ENCODE data around the gene DNAJB4. TPM values are rescaled to one million over a fixed set of nuclear protein-coding genes. Genes with fewer than 3 reads are reported as not detected.
A peak's percentile ranks its signal among the peaks of the same experiment; 100 is the strongest.

The DNAJB4 gene
- total RNA-seq (2021; fragmentation: NEBNext Ultra II Directional; extraction: Animal tissue kit (Norgen Biotek cat#: 25700)), result 20.2 and 21.8 TPM in 2 replicates
- polyA plus RNA-seq (2011; rRNA removed), result 5.7 and 6.6 TPM in 2 replicates
- 13.8 TPM for polyA plus RNA-seq (2011; cell fraction: cytosol; rRNA removed)
- 6.9 TPM for polyA plus RNA-seq (2011; cell fraction: nucleus; rRNA removed)
- polyA plus RNA-seq (2012, experiment 1 of 2), result 16.5 to 22.0 TPM (median 17.5 TPM) in 4 replicates
- 2.2 TPM for polyA plus RNA-seq (2012, experiment 2 of 2)
- 10.6 TPM for polyA plus RNA-seq (2013, experiment 1 of 2)
- polyA plus RNA-seq (2013, experiment 2 of 2), result 10.2 TPM
- polyA minus RNA-seq (2011; rRNA and poly(A)+ RNA removed), result 6.6 and 8.5 TPM in 2 replicates
- polyA minus RNA-seq (2011; cell fraction: cytosol; rRNA and poly(A)+ RNA removed), result 6.3 TPM
- 17.7 TPM for polyA minus RNA-seq (2011; cell fraction: nucleus; rRNA and poly(A)+ RNA removed)
- long read RNA-seq, experiment 1, partial matches to known transcripts, result 5 of 8 reads
- long read RNA-seq, experiment 1, other reads (novel, unspliced or antisense), result 0 of 8 reads
- long read RNA-seq, experiment 2, transcript DNAJB4-206 (3 exons, 949 nt), result major isoform, 6 of 25 reads
- long read RNA-seq, experiment 2, partial matches to known transcripts, result 5 of 25 reads
- long read RNA-seq, experiment 2, other reads (novel, unspliced or antisense), result 13 of 25 reads

GRCh38 chr1:78004719-78005447 is at the start of gene DNAJB4:
Gene DNAJB4, plus strand, starts transcription at chr1:78004939. Its CDS starts 172 bp downstream, at chr1:78005111.
- no peak within 1 kb of the TSS for H3K56ac ChIP-seq (replicated peaks; ENCODE audit: insufficient read length, low read depth, low read length)
- H3K79me1 ChIP-seq (ENCODE audit: low read depth, low read length), result no peaks in the 10 kb centered on the region
- peak within 1 kb of the TSS; percentile 28; the same call in 1 of the 2 replicates for H2BK5ac ChIP-seq (ENCODE audit: low read depth, low read length)
- no peak within 1 kb of the TSS for H2BK12ac ChIP-seq (ENCODE audit: low read depth, low read length)
- no peak within 1 kb of the TSS for H3K4ac ChIP-seq (replicated peaks; ENCODE audit: insufficient read length, low read depth, low read length)
- H3K4me2 ChIP-seq (ENCODE audit: insufficient read depth in 1 of 2, low read depth in 2 of 2, low read length in 2 of 2), result peak within 1 kb of the TSS; percentile 65 to 78
- TF ChIP-seq E2F6 (IDR thresholded peaks at IDR 0.05), result no peak
- no peak for TF ChIP-seq CEBPB (IDR thresholded peaks at IDR 0.05; ENCODE audit: low read depth, low read length)
- TF ChIP-seq TAF1 (IDR thresholded peaks at IDR 0.05; ENCODE audit: low read depth, low read length), result peak; percentile 44; the same call in 1 of the 2 replicates
- no peak for TF ChIP-seq POU5F1 (IDR thresholded peaks at IDR 0.05; ENCODE audit: low read depth, low read length)
- TF ChIP-seq CREB1 (IDR thresholded peaks at IDR 0.05), result peak; percentile 60
- TF ChIP-seq EGR1 (IDR thresholded peaks at IDR 0.05; ENCODE audit: borderline replicate concordance, low read depth, low read length), result no peak
- peak; percentile 3; the same call in 1 of the 2 replicates for TF ChIP-seq POLR2AphosphoS5 (IDR thresholded peaks at IDR 0.05; ENCODE audit: low read depth, low read length)
- TF ChIP-seq ASH2L (IDR thresholded peaks at IDR 0.05; ENCODE audit: low read length), result peak; percentile 34
- TF ChIP-seq HDAC6 (IDR thresholded peaks at IDR 0.05; ENCODE audit: low read depth, low read length), result no peak
- ChIA-PET POLR2A (ENCODE audit: partially characterized antibody) (interaction anchor here (0.7 to 8.6 kb wide), 29 partner anchors 9 to 242 kb away, joined by 3 to 180 read pairs (median 5); partner anchors contain the start of genes FUBP1, GIPC2 and NEXN), CTCF (ENCODE audit: partially characterized antibody) (interaction anchor here (0.6 to 2.9 kb wide), 6 partner anchors 9 to 576 kb away, joined by 3 to 15 read pairs (median 4); no protein-coding TSS in a partner anchor)
- peak within 1 kb of the TSS; percentile 83 for H4K5ac ChIP-seq (ENCODE audit: insufficient read length, low read depth, low read length)
- no peaks in the 10 kb centered on the region for H3K27me3 ChIP-seq (replicated peaks in 1 of 4; ENCODE audit: control insufficient read depth in 3 of 4, extremely low read depth in 1 of 4, insufficient read depth in 3 of 4, low read length in 3 of 4)
- no peak within 1 kb of the TSS for H2AK5ac ChIP-seq (ENCODE audit: low read depth, low read length)
- peaks cover 0 to 5% (median 3%) of the 10 kb centered on the region in 4 experiments; a peak in 3 of 7 replicates for H3K4me1 ChIP-seq (replicated peaks in 1 of 4; ENCODE audit: control insufficient read depth in 3 of 4, insufficient read depth in 4 of 4, low read length in 3 of 4)
- H3K23ac ChIP-seq (ENCODE audit: insufficient read length), result no peak within 1 kb of the TSS
- no peak within 1 kb of the TSS for H2BK15ac ChIP-seq (ENCODE audit: low read length)
- no peaks in the 10 kb centered on the region for H4K20me1 ChIP-seq (replicated peaks in 1 of 2; ENCODE audit: control insufficient read depth in 1 of 2, insufficient read depth in 2 of 2, low read length in 2 of 2)
- H3K79me2 ChIP-seq (ENCODE audit: control insufficient read depth in 1 of 2, insufficient read depth in 2 of 2, low read length in 2 of 2), result peaks cover 0 to 5% of the 10 kb centered on the region in 2 experiments; a peak in 2 of 4 replicates
- H3K18ac ChIP-seq (ENCODE audit: extremely low read depth, low read length), result no peak within 1 kb of the TSS; the same call in 1 of the 2 replicates
- peak within 1 kb of the TSS; percentile 69; the same call in 1 of the 2 replicates for H3K27ac ChIP-seq (ENCODE audit: low read depth, low read length)
- H4K91ac ChIP-seq (replicated peaks; ENCODE audit: insufficient read length, low read length), result no peak within 1 kb of the TSS
- no peak within 1 kb of the TSS for H4K8ac ChIP-seq (ENCODE audit: extremely low read depth, insufficient read depth, low read length)
- no peak within 1 kb of the TSS for H2BK120ac ChIP-seq (replicated peaks; ENCODE audit: low read depth, low read length)
- H2BK20ac ChIP-seq (ENCODE audit: low read length), result no peak within 1 kb of the TSS
- DNase-seq (ENCODE audit: low read depth in 1 of 2, low spot score in 2 of 2) (no peak), FAIRE-seq (peak; percentile 45)
- no peaks in the 10 kb centered on the region for H3K9me3 ChIP-seq (ENCODE audit: insufficient read depth in 2 of 2, low read depth in 1 of 2, low read length in 1 of 2)
- WGBS, 2 experiments (ENCODE audit: extremely low coverage in 1 of 2, insufficient coverage in 1 of 2, insufficient read length in 1 of 2, insufficient replicate concordance in 2 of 2, low coverage in 1 of 2, low lambda C conversion rate in 2 of 2, missing lambda C conversion rate in 1 of 2), result 32% methylated on average over 12 of the region's 12 CpGs; no CpG with 5 or more reads in 1 of the 2 experiments
- 0 out of 2 replicates have a peak, but pooled peaks cover 2% of the 10 kb centered on the region for H3K23me2 ChIP-seq (ENCODE audit: low read depth, low read length)
- peak within 1 kb of the TSS; percentile 86; the same call in 1 of the 2 replicates for H2AFZ ChIP-seq (ENCODE audit: low read length)
- H3K4me3 ChIP-seq (ENCODE audit: extremely low read depth in 1 of 4, insufficient read depth in 2 of 4, low read depth in 3 of 4, low read length in 4 of 4), result peak within 1 kb of the TSS in 3 of 4 experiments; percentile 11 to 53 (median 34); a peak in 4 of 8 replicates
- H3K9ac ChIP-seq (replicated peaks in 1 of 4; ENCODE audit: extremely low read depth in 1 of 4, low read depth in 3 of 4, low read length in 3 of 4), result peak within 1 kb of the TSS in 3 of 4 experiments; percentile 49 to 64 (median 50); a peak in 5 of 7 replicates
- no peaks in the 10 kb centered on the region for H3K36me3 ChIP-seq (ENCODE audit: control insufficient read depth in 2 of 4, insufficient read depth in 4 of 4, low read length in 3 of 4)
- H3K14ac ChIP-seq (ENCODE audit: insufficient read length), result no peak within 1 kb of the TSS
